Ascending aorta (tissue), 2 donors: Measurements from ENCODE around the gene IL15. TPM values are rescaled to one million over a fixed set of nuclear protein-coding genes. Genes with fewer than 3 reads are reported as not detected.

Experiments
- DNase-seq, 2 donors: peaks; one replicate each; pipeline ENCODE4 v3.0.0-alpha.2; 2019; ENCODE audit warnings: low spot score in 2 of 2
- H3K27ac ChIP-seq, 2 donors: fragments of 200-600 bp; sonication (generic); one replicate each; pipeline ENCODE4 v1.5.1; 2016 to 2017; ENCODE audit warnings: mild to moderate bottlenecking in 1 of 2
- H3K27me3 ChIP-seq: fragments of 200-600 bp; sonication (generic); one replicate; pipeline ENCODE4 v1.5.1; 2017
- H3K36me3 ChIP-seq, 2 donors: fragments of 200-600 bp; sonication (generic); one replicate each; pipeline ENCODE4 v1.5.1; 2016
- H3K4me1 ChIP-seq, 2 donors: fragments of 200-600 bp; sonication (generic); one replicate each; pipeline ENCODE4 v1.5.1; 2016 to 2017; ENCODE audit warnings: mild to moderate bottlenecking in 1 of 2
- H3K4me3 ChIP-seq, 2 donors: fragments of 200-600 bp; sonication (generic); one replicate each; pipeline ENCODE4 v1.5.1; 2016 to 2017; ENCODE audit warnings: mild to moderate bottlenecking in 1 of 2
- H3K9me3 ChIP-seq, 2 donors: fragments of 200-600 bp; sonication (generic); one replicate each; pipeline ENCODE4 v1.5.1; 2016
- intact Hi-C: fragments of 100-400 bp; cut with DNase I; formaldehyde crosslinking; loops from one replicate; pipeline ENCODE4 v1.15.1; 2023
- total RNA-seq: library from RNA; depleted of rRNA; stranded (reverse); fragments of >200 nt; gene quantifications from one replicate; pipeline ENCODE4 v1.1.0, GENCODE V29; 2016
- TF ChIP-seq, protein P1 (sequence below), 3 experiments: fragments of 200-600 bp in 2 of 3; fragments of 450-650 bp in 1 of 3; sonication (generic) in 2 of 3; IDR thresholded peaks; one replicate each; pipeline ENCODE4 v1.5.1; 2016 to 2019; ENCODE audit warnings: antibody characterized with exemption in 3 of 3, mild to moderate bottlenecking in 1 of 3, moderate library complexity in 1 of 3

IL15 gene
- total RNA-seq, 1 donor from 2014 or later: 11.5 TPM

DNA sequence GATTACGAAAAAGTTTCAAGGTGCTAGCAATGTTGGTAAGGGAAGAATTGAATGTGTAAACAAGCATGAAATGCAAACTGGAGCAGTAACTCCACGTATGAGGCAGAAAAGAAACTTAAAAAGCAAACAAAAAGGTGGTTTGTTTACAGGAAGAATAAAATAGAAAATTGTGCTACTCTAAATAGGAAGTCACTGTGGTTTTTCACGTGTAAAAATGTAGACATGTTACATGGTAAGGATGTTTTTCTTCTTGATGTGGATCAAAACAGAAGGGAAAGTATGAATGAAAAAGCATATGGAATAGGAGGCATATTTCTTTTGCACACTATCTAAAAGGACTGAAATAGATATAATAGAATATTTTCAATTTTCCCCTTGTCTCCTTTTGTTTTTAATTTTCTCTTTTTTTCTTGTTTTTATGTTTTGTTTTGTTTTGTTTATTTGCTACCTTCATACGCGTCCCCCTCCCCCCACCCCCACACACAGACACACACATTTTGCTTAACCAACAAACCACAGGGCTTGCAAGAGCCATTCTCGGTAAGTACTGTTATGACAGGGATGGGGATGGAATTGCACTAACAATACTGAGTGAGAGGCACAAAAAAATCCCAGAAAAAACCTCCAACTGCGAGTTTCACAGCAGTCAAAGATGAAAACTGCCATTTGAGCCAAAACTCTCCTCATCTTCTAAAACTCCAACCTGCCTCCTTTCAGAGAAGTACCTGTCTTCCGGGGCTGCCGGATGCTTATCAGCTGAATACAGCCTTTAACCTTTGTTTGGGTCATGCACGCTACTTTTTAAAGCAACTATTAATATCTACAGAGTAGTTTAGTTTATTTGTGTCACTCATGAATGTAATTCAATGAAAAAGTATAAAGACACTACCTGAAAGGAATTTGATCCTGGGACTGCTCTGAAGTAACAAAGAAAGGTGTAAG is 135.8 kb downstream of the IL15 start:
- Histone ChIP-seq H3K27ac (no peak overlapping the region), H3K4me3 (no peak overlapping the region), H3K27me3 (no peaks in the 10 kb centered on the region), H3K9me3 (no peaks in the 10 kb centered on the region), H3K4me1 (no peaks in the 10 kb centered on the region), H3K36me3 (no peaks in the 10 kb centered on the region)
- DNase-seq: no peak
- intact Hi-C loops: no loop called here
- TF ChIP-seq, protein P1, sequence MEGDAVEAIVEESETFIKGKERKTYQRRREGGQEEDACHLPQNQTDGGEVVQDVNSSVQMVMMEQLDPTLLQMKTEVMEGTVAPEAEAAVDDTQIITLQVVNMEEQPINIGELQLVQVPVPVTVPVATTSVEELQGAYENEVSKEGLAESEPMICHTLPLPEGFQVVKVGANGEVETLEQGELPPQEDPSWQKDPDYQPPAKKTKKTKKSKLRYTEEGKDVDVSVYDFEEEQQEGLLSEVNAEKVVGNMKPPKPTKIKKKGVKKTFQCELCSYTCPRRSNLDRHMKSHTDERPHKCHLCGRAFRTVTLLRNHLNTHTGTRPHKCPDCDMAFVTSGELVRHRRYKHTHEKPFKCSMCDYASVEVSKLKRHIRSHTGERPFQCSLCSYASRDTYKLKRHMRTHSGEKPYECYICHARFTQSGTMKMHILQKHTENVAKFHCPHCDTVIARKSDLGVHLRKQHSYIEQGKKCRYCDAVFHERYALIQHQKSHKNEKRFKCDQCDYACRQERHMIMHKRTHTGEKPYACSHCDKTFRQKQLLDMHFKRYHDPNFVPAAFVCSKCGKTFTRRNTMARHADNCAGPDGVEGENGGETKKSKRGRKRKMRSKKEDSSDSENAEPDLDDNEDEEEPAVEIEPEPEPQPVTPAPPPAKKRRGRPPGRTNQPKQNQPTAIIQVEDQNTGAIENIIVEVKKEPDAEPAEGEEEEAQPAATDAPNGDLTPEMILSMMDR (IDR thresholded peaks at IDR 0.05): no peak

DNA sequence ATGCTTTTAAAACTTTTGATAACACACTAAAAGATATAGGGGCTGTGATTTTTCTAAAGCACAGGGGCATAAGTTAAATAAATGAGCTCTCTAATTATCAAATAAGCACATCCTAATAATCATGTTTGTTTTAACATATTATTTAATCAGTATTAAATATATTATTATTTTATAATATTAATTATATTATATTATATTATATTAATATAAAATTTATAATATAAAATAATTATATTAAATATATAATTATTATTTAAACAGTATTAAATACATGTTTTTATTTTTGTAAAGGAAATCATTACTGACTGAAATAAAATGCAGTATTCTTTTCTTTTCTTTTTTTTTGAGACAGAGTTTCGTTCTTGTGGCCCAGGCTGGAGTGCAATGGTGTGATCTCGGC is 136.5 kb downstream of the IL15 start:
- H3K27me3 ChIP-seq: no peaks in the 10 kb centered on the region
- TF ChIP-seq, protein P1 (IDR thresholded peaks at IDR 0.05): no peak
- no peaks in the 10 kb centered on the region for H3K36me3 ChIP-seq
- intact Hi-C loops: no loop called here
- no peak overlapping the region for H3K4me3 ChIP-seq
- DNase-seq: no peak
- H3K9me3 ChIP-seq: no peaks in the 10 kb centered on the region
- H3K4me1 ChIP-seq: no peaks in the 10 kb centered on the region
- no peak overlapping the region for H3K27ac ChIP-seq

DNA sequence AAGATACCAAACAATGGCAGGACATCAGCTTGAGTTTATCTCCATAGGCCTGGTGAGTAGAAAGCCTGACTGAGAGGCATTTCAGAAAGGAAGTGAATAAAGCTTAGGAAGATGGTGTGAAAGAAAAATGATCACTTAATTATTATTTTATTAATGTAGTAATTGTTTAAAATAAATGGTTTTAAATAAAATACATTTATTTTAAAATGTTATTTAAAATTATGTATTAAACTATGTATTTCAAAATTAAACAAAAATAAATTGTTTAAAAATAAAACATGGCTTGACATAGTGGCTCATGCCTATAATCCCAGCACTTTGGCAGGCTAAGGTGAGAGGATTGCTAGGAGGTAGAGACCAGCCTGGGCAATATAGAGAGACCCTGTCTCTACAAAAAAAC is 145.8 kb downstream of the IL15 start:
- no peak for DNase-seq
- H3K27me3 ChIP-seq: no peaks in the 10 kb centered on the region
- no peaks in the 10 kb centered on the region for H3K4me1 ChIP-seq
- no peak overlapping the region for H3K27ac ChIP-seq
- H3K9me3 ChIP-seq: no peaks in the 10 kb centered on the region
- TF ChIP-seq, protein P1 (IDR thresholded peaks at IDR 0.05): no peak
- no peaks in the 10 kb centered on the region for H3K36me3 ChIP-seq
- H3K4me3 ChIP-seq: no peak overlapping the region
- intact Hi-C loops: no loop called here
